Endodermal cell (in vitro differentiated cells): Measurements from ENCODE around the gene CDCA7. TPM values are rescaled to one million over a fixed set of nuclear protein-coding genes. Genes with fewer than 3 reads are reported as not detected.
A peak's percentile ranks its signal among the peaks of the same experiment; 100 is the strongest.

ENCODE experiments used
- DNase-seq: peaks from one replicate; pipeline ENCODE4 v3.0.0-alpha.2; 2017
- H3K27ac ChIP-seq: 2 replicates; pipeline ENCODE4 v1.5.1; 2013; ENCODE audit warnings: mild to moderate bottlenecking, low read depth, low read length, moderate library complexity
- H3K27me3 ChIP-seq: 2 replicates; pipeline ENCODE4 v1.6.1; 2013; ENCODE audit warnings: mild to moderate bottlenecking, low read length, moderate library complexity; ENCODE audit not compliant: insufficient read depth, control insufficient read depth, poor library complexity, severe bottlenecking
- H3K36me3 ChIP-seq: 2 replicates; pipeline ENCODE4 v1.7.0; 2013; ENCODE audit warnings: mild to moderate bottlenecking, low read length, moderate library complexity; ENCODE audit not compliant: control insufficient read depth, insufficient read depth
- H3K4me1 ChIP-seq: one replicate; pipeline ENCODE4 v1.7.0; 2013; ENCODE audit warnings: low read length; ENCODE audit not compliant: control insufficient read depth, insufficient read depth
- H3K4me3 ChIP-seq: 2 replicates; pipeline ENCODE4 v1.5.1; 2013; ENCODE audit warnings: mild to moderate bottlenecking, low read length, moderate library complexity
- H3K9ac ChIP-seq: 2 replicates; pipeline ENCODE4 v1.6.1; 2013; ENCODE audit warnings: mild to moderate bottlenecking, low read length, moderate library complexity; ENCODE audit not compliant: poor library complexity, severe bottlenecking; ENCODE audit errors: extremely low read depth
- H3K9me3 ChIP-seq: 2 replicates; pipeline ENCODE4 v1.6.1; 2013; ENCODE audit warnings: mild to moderate bottlenecking, low read length, moderate library complexity; ENCODE audit not compliant: control insufficient read depth
- H3K27ac Mint-ChIP-seq: 2 replicates; pipeline ENCODE4 v1.8.0; 2020; ENCODE audit warnings: mixed read lengths
- H3K27me3 Mint-ChIP-seq: 2 replicates; pipeline ENCODE4 v1.8.0; 2021; ENCODE audit warnings: mild to moderate bottlenecking, mixed read lengths; ENCODE audit not compliant: insufficient read depth
- H3K36me3 Mint-ChIP-seq: 2 replicates; pipeline ENCODE4 v1.8.0; 2020; ENCODE audit warnings: low read depth, mixed read lengths
- H3K4me1 Mint-ChIP-seq: 2 replicates; pipeline ENCODE4 v1.8.0; 2020; ENCODE audit warnings: mixed read lengths
- H3K4me3 Mint-ChIP-seq: 2 replicates; pipeline ENCODE4 v1.8.0; 2020; ENCODE audit warnings: mild to moderate bottlenecking, moderate library complexity, mixed read lengths
- H3K9me3 Mint-ChIP-seq: 2 replicates; pipeline ENCODE4 v1.8.0; 2020; ENCODE audit warnings: mild to moderate bottlenecking, mixed read lengths
- WGBS, 2 experiments: methylation state at CpG; one replicate each; pipeline versions ENCODE4 v1.1.5 to v1.1.7; 2013; ENCODE audit warnings: missing lambda C conversion rate in 2 of 2, mixed read lengths in 1 of 2; ENCODE audit not compliant: insufficient coverage in 1 of 2, insufficient read length in 1 of 2; 5-methylcytosine and 5-hydroxymethylcytosine counted together
- total RNA-seq, 2 donors: library from RNA; stranded (reverse); fragmentation: NEBNext Ultra II Directional in 1 of 2; extraction: Animal tissue kit (Norgen Biotek cat#: 25700) in 1 of 2; gene quantifications; 2 replicates in 1 of 2; 3 replicates in 1 of 2; pipeline ENCODE4 v1.2.1, GENCODE V29; 2021
- TF ChIP-seq, protein P1 (sequence below): fragments of 200-600 bp; sonication (generic); conservative IDR thresholded peaks from 2 replicates; pipeline ENCODE4 v1.5.0; 2021; ENCODE audit warnings: antibody characterized with exemption, mild to moderate bottlenecking

CDCA7 gene
- total RNA-seq, 2 donors from 2014 or later: 73.0 to 101 TPM

DNA sequence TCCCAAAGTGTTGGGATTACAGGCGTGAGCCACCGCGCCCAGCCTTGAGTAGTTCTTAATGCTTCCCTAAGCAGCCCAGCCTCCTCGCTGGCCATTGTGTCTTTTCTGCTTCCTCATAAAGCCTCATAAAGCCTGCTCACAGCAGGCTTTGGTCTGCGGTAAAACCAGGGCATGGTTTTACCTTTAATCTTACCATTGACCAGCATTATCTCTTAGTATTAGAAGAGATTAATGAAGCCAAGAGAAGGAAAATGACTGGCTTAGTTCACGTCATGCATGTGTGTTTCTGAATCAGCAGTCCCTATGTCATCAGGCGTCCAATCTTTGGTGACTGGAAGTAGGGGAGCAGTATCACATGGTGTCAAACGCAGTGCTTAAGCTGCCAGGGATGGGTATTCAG is 14.9 kb upstream of the CDCA7 start:
- H3K4me3 Mint-ChIP-seq: no peak overlapping the region
- H3K27ac Mint-ChIP-seq: no peak overlapping the region
- no peaks in the 10 kb centered on the region for H3K36me3 Mint-ChIP-seq
- no peaks in the 10 kb centered on the region for H3K27me3 Mint-ChIP-seq
- Histone ChIP-seq H3K4me3 (no peak overlapping the region), H3K4me1 (no peaks in the 10 kb centered on the region), H3K27me3 (no peaks in the 10 kb centered on the region), H3K36me3 (no peaks in the 10 kb centered on the region), H3K9me3 (peaks cover 10% of the 10 kb centered on the region), H3K9ac (no peak overlapping the region), H3K27ac (no peak overlapping the region)
- WGBS, 2 experiments: 78 to 87% methylated on average over 7 to 8 of the region's 8 CpGs
- no peak for DNase-seq
- no peaks in the 10 kb centered on the region for H3K4me1 Mint-ChIP-seq
- TF ChIP-seq, protein P1, sequence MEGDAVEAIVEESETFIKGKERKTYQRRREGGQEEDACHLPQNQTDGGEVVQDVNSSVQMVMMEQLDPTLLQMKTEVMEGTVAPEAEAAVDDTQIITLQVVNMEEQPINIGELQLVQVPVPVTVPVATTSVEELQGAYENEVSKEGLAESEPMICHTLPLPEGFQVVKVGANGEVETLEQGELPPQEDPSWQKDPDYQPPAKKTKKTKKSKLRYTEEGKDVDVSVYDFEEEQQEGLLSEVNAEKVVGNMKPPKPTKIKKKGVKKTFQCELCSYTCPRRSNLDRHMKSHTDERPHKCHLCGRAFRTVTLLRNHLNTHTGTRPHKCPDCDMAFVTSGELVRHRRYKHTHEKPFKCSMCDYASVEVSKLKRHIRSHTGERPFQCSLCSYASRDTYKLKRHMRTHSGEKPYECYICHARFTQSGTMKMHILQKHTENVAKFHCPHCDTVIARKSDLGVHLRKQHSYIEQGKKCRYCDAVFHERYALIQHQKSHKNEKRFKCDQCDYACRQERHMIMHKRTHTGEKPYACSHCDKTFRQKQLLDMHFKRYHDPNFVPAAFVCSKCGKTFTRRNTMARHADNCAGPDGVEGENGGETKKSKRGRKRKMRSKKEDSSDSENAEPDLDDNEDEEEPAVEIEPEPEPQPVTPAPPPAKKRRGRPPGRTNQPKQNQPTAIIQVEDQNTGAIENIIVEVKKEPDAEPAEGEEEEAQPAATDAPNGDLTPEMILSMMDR: no peak
- H3K9me3 Mint-ChIP-seq: peaks cover 10% of the 10 kb centered on the region

DNA sequence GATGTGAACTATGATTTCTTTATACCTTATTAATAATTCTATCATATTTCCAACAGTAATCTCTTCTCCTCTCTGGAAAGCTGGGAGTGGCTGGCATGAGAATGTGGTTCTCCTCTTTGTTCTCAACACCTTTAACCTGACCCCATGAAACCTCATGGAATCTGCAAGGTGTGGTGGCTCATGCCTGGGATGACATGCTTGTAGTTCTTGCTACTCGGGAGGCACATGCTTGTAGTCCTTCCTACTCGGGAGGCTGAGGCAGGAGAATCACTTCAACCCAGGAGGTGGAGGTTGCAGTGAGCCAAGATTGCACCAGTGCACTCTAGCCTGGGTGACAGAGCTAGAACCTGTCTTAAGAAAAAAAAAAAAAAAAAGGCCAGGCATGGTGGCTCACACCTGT is 10.8 kb upstream of the CDCA7 start:
- peaks cover 25% of the 10 kb centered on the region for H3K9me3 Mint-ChIP-seq

DNA sequence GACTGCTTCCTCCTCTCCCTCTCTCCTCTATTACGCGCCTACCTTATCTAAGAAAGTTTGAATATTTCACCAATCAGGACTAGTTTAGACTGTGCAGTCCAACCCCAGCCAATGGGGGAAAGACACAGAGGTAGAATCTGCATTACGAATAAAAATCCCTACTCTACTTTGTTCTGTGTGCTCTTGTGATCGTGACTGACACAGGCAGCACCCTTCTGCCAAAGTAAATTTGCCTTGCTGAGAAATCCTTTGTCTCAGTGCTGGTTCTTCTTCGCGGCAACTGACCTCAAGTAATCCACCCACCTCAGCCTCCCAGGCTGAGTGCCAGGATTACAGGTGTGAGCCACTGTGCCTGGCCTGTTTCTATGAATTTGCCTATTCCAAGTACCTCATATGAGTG is 8.6 kb upstream of the CDCA7 start:
- Histone ChIP-seq H3K36me3 (no peaks in the 10 kb centered on the region), H3K9ac (no peak overlapping the region), H3K27ac (no peak overlapping the region), H3K4me3 (peak overlapping the region; percentile 55), H3K27me3 (no peaks in the 10 kb centered on the region), H3K4me1 (no peaks in the 10 kb centered on the region), H3K9me3 (peaks cover 55% of the 10 kb centered on the region)
- WGBS, 2 experiments: 79 to 100% methylated on average over 3 to 6 of the region's 6 CpGs
- Mint-ChIP-seq H3K27ac (no peak overlapping the region), H3K4me3 (no peak overlapping the region), H3K4me1 (peaks cover 12% of the 10 kb centered on the region), H3K27me3 (no peaks in the 10 kb centered on the region), H3K9me3 (peaks cover 33% of the 10 kb centered on the region), H3K36me3 (peaks cover 4% of the 10 kb centered on the region)
- DNase-seq: peak; percentile 48
- TF ChIP-seq, protein P1: no peak

More for the DNA sequence above, 10.8 kb upstream of the CDCA7 start:
- H3K4me3 ChIP-seq: no peak overlapping the region
- no peaks in the 10 kb centered on the region for H3K27me3 ChIP-seq
- H3K4me1 ChIP-seq: no peaks in the 10 kb centered on the region
- 79 to 95% methylated on average over 2 of the region's 2 CpGs for WGBS, 2 experiments
- no peak overlapping the region for H3K9ac ChIP-seq
- Mint-ChIP-seq H3K36me3 (peaks cover 4% of the 10 kb centered on the region), H3K4me1 (peaks cover 9% of the 10 kb centered on the region), H3K27ac (no peak overlapping the region), H3K4me3 (no peak overlapping the region), H3K27me3 (no peaks in the 10 kb centered on the region)
- no peak for DNase-seq
- H3K36me3 ChIP-seq: no peaks in the 10 kb centered on the region
- H3K9me3 ChIP-seq: peaks cover 35% of the 10 kb centered on the region
- TF ChIP-seq, protein P1: no peak
- no peak overlapping the region for H3K27ac ChIP-seq
